Measurements from ENCODE around the gene RPS6KA4.

RPS6KA4 gene

GRCh38 chr11:64316672-64317324, 42.2 kb upstream of the RPS6KA4 start:
- no peak for DNase-seq (ENCODE audit: extremely low read depth, low read depth)
- TF ChIP-seq CTCF (IDR thresholded peaks at IDR 0.05; ENCODE audit: low read depth, low read length, missing control alignments), result no peak
- peak overlapping the region; percentile 92 for H3K4me3 ChIP-seq (replicated peaks; ENCODE audit: low read depth, low read length)

- peak within 1 kb of the TSS; percentile 92 for H3K4me3 ChIP-seq (replicated peaks; ENCODE audit: low read depth, low read length)
- TF ChIP-seq CTCF (IDR thresholded peaks at IDR 0.05; ENCODE audit: low read depth, low read length, missing control alignments), result no peak
- peak; percentile 94 for DNase-seq (ENCODE audit: extremely low read depth, low read depth)
Measured at GRCh38 chr11:64317325-64317960, 41.5 kb upstream of the RPS6KA4 start, which contains the start of gene TRMT112. Gene TRMT112, minus strand, starts transcription at chr11:64317559. Its CDS starts 33 bp downstream, at chr11:64317526.

GRCh38 chr11:64317961-64318765, 40.8 kb upstream of the RPS6KA4 start, which contains the start of gene PRDX5:
Gene PRDX5, plus strand, starts transcription at chr11:64318121. Its CDS starts 95 bp downstream, at chr11:64318216.
- TF ChIP-seq CTCF (IDR thresholded peaks at IDR 0.05; ENCODE audit: low read depth, low read length, missing control alignments), result peak; percentile 11
- DNase-seq (ENCODE audit: extremely low read depth, low read depth), result peak; percentile 82
- H3K4me3 ChIP-seq (replicated peaks; ENCODE audit: low read depth, low read length), result peak within 1 kb of the TSS; percentile 92

- DNase-seq (ENCODE audit: extremely low read depth, low read depth), result no peak
- H3K4me3 ChIP-seq (replicated peaks; ENCODE audit: low read depth, low read length), result peak overlapping the region; percentile 92
- no peak for TF ChIP-seq CTCF (IDR thresholded peaks at IDR 0.05; ENCODE audit: low read depth, low read length, missing control alignments)
Measured at GRCh38 chr11:64318766-64319761, 39.9 kb upstream of the RPS6KA4 start.

GRCh38 chr11:64320556-64320955, 38.4 kb upstream of the RPS6KA4 start:
- no peak for DNase-seq (ENCODE audit: extremely low read depth, low read depth)
- H3K4me3 ChIP-seq (replicated peaks; ENCODE audit: low read depth, low read length), result no peak overlapping the region
- TF ChIP-seq CTCF (IDR thresholded peaks at IDR 0.05; ENCODE audit: low read depth, low read length, missing control alignments), result no peak

DNA sequence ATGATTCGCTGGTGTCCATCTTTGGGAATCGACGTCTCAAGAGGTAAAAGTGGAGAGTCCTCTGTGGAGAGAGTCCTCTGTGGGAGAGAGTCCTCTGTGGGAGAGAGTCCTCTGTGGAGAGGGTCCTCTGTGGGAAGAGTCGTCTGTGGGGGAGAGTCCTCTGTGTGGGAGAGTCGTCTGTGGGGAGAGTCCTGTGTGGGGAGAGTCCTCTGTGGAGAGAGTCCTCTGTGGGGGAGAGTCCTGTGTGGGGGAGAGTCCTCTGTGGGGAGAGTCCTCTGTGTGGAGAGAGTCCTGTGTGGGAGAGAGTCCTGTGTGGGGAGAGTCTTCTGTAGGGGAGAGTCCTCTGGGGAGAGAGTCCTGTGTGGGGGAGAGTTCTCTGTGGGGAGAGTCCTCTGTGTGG, 37.9 kb upstream of the RPS6KA4 start:
- DNase-seq (ENCODE audit: extremely low read depth, low read depth), result no peak
- no peak for TF ChIP-seq CTCF (IDR thresholded peaks at IDR 0.05; ENCODE audit: low read depth, low read length, missing control alignments)
- no peak overlapping the region for H3K4me3 ChIP-seq (replicated peaks; ENCODE audit: low read depth, low read length)

Data from HFF-Myc (cell line).